ENCODE results near the gene SEMA3A.
A peak's percentile ranks its signal among the peaks of the same experiment; 100 is the strongest.
"Not testable (repeated sequence)": the region's sequence is repeated elsewhere in the genome, so short reads cannot be mapped to it uniquely, and the experiment has no call there.

Gene SEMA3A

DNA sequence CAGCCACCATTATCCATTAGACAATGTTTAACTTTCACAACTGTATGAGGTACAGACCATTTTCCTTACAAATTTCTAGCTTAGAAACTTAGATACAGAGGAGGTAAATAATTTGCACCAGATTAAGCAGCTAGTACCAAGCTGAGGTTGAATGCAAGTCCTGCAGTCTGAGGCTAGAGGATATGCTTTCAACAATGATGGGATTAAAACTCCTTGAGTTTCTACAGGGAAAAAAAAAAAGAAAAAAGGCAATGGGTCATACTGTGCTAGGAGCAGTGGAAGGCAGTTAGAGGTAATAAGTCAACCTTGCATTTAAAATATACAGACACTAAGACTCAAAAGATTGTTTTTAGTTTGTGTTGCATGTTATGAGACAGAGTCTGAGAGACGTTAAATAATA, 86.5 kb downstream of the SEMA3A start:
- DNase-seq, result no peak

DNA sequence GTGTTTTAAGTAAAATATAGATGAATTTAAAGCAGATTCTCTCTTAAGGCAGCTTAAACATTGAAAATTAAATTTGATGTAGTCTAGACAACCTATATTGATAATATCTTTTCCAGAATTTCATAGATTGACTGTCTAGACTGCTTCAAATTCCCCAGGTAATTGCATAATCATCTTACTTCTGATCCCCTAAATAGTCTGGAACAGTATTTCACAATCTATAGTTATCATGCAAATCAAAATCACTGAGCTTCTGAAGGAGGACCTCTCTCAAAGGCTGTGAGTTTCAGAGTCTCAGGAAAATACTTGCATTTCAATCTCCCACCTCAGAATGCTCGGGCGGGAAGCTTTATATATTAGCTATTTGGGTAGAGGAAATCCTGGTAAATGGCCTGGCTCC, 87.3 kb downstream of the SEMA3A start:
- no peak for DNase-seq

- DNase-seq, result no peak
Measured at GRCh38 chr7:84106291-84106690, 88.3 kb downstream of the SEMA3A start.

- no peak for DNase-seq
Measured at GRCh38 chr7:84105586-84105985, 89.0 kb downstream of the SEMA3A start.

DNA sequence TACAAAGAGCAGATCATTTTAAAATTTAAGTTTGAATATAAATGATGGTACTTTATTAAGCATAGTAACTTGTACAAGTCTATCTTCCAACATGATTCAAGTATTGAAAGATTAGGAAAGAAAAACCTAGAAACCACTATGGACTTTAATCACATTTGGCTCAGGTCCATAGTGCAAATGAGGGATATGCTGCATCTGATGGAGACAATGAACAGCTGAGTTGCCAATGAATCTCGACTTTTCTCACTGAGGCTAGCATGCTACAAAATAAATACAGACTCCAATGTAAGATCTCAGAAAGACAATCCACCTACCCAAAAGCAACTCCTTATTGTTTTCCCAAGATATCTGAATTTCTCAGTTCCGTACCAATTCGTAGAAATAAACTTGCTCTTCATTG, 89.8 kb downstream of the SEMA3A start:
- no peak for DNase-seq

GRCh38 chr7:84102213-84102612, 92.4 kb downstream of the SEMA3A start:
- no peak for DNase-seq

GRCh38 chr7:84100866-84101265, 93.7 kb downstream of the SEMA3A start:
- DNase-seq, result no peak

GRCh38 chr7:84095971-84096370, 98.6 kb downstream of the SEMA3A start:
- DNase-seq, result no peak

DNA sequence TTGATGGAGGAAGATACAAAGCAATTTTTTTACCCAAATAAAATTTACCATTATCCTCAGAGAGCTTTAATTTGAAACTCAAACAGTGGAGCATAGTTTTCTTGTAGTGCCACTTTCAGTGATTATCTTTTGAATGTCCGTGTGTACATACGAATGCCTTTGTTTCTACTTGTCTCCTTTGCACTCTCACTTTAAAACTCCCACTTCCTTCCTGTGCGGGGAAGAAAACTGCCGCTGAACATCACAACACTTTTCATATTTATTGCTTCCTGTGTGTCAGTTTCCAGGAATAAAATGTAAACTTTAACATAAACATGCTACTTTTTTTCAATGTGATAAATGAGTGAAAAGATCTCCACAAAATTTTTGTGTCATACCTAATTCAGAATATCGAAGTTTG, 102.4 kb downstream of the SEMA3A start:
- DNase-seq, result no peak

- no peak for DNase-seq
Measured at GRCh38 chr7:84091318-84091717, 103.3 kb downstream of the SEMA3A start.

DNA sequence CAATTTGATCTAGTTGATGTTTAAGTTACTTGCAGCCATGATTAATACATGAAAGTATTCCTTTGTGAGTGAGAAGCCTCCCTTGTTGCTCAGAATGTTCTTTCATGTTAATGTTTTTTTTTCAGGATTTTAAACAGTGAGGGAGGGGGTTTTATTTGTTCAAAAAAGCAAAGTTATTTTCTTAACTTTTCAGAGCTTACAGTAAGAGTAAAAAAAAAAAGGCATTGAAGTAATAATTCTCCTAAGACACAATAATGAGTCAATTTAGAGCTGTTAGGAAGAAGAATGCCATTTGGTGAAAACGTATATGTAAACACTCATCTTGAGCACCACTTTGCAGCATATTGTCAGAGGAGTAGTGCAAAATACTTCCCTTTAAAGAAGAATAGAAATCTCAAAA, 105.8 kb downstream of the SEMA3A start:
- no peak for DNase-seq

DNA sequence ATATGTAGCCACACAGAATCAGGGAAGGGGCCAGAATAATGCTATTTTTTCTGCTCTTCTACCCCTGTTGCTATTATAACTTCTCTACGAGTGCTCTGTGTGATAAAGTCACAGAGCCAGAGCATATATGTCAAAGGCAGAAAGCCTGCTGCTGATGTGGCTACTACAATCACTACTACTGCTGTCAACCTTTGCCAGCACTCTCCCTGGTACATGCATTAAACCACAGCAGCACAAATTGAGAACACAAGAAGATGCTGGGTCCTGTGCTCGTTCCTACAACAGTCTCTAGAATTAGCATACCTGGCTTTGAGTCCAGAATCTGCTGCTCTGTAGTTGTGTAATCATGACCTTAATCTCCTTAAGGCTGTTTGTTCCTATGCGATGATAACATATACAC, 108.6 kb downstream of the SEMA3A start:
- no peak for DNase-seq

GRCh38 chr7:84085147-84085546, 109.4 kb downstream of the SEMA3A start:
- no peak for DNase-seq

- DNase-seq, result no peak
Measured at GRCh38 chr7:84083846-84084245, 110.7 kb downstream of the SEMA3A start.

DNA sequence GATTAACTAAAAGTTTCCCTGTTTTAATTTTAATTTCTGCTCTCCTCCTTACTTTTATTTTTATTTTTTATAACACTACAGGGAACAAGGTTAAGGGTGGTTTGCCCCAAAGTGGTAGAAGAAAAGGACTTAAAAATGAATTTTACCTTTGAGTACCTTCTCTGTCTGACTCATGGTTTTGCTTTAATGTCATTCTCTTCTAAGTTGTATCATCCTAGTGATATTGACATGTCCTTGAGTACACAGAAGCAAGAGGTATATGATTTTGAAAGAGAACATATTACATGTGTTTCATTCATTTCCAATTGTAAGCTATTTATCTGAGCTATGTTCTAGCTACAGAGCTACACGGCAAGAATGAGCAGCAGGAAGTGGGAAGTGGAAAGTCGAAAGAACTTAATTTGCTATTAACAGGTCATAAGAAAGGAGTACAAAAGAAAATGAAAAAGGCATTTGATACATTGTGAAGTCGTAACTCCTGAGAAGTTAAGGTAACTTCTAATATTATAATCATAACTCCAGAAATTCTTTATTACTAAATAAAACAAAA, 112.5 kb downstream of the SEMA3A start:
- no peak for DNase-seq

DNA sequence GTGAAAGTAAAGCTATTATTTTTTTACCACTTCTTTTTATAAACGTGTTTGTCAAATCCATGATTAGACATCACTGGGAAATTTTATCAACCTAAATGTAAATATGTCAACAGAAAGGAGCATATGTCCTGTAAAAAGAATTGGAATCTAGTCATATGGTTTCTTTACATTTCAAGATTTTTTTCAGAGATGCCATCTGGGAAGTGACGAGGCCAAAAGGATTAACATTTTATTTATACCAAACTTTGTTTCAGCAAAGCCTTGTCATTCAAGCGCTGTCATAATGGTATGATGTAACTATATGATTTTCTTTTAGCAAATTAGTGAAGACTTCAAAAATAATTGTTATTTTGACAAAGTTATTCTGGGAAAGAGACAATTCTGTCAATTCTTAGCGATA, 117.3 kb downstream of the SEMA3A start:
- DNase-seq, result no peak

- DNase-seq, result no peak
Measured at GRCh38 chr7:84076219-84076618, 118.4 kb downstream of the SEMA3A start.

GRCh38 chr7:84073186-84073875, 121.3 kb downstream of the SEMA3A start:
- no peak for DNase-seq

GRCh38 chr7:84070770-84071169, 123.8 kb downstream of the SEMA3A start:
- no peak for DNase-seq

DNA sequence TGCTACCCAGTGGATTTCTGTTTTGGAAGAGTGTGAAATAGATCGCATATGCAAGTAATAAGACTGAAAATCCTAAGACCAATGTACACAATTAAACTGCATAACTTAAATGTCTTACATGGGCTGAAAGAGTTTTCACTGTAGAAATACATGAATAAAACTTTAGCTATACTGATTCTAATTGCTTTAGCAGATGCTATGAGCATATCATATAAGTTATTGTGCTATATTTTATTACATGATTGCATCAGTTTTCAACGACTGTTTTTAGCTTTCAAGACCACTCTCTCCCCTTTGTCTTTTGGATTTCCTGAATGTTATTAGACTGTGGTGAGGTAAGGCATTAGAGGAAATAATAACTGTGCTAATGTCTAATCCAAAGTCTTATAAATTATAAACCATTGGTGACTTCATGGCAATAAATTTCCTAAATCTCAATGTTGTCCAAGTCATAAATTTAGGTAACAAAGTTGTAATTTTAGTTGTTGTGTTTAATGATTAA, 124.5 kb downstream of the SEMA3A start:
- no peak for DNase-seq

DNA sequence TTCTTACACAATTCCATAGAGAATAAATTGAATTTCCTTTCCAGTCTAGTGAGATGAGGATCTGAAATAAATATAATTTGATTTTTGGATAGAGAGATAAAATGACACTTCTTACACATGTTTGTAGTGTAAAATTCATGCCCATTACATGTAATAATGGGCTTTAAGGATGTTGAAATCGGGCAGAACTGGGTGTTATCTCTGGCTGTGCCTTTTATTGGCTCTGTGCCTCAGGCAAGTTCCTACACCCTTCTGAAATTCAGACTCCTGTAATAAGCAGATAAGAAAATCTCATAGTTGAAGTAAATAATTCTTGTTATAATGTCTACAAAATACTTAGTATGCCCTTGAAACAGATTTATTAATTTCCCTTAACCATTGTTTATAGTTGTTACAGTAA, 125.6 kb downstream of the SEMA3A start:
- peak; percentile 3 for DNase-seq

DNA sequence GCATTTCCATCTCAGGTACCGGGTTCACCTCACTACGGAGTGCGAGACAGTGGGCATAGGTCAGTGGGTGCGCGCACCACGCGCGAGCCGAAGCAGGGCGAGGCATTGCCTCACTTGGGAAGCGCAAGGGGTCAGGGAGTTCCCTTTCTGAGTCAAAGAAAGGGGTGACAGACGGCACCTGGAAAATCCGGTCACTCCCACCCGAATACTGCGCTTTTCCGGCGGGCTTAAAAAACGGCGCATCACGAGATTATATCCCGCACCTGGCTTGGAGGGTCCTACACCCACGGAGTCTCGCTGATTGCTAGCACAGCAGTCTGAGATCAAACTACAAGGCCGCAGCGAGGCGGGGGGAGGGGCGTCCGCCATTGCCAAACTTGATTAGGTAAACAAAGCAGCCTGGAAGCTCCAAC, 132.1 kb downstream of the SEMA3A start:
- DNase-seq, result not testable (repeated sequence)

GRCh38 chr7:84060760-84061261, 133.8 kb downstream of the SEMA3A start:
- DNase-seq, result no peak

DNA sequence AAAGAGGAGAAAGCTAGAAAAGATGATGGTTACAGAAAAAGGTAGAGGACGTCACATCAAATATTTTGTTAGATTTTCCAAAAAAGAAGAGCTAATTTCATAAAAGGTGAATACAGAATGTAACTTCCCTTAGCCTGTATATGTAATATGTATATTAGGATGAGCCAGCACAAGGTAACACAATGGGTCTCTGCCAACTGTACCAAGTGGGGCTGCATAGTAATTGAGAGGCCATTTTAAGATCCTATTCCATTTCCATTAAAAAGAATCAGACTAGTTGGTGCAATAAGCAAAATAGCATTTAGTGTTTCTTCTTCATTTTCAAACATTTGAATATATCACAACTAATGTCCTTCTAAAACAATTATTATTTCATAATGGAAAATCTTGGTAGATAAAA, 134.6 kb downstream of the SEMA3A start:
- DNase-seq, result no peak
